GM21825 (cell line): ENCODE data around the gene PCBD2.
"Not testable (repeated sequence)": the region's sequence is repeated elsewhere in the genome, so short reads cannot be mapped to it uniquely, and the experiment has no call there.

ENCODE experiments used
- ATAC-seq: cut with Tn5 transposase; IDR thresholded peaks from one replicate; pipeline ENCODE4 v1.9.1; 2021; ENCODE audit warnings: mild to moderate bottlenecking, moderate library complexity; ENCODE audit not compliant: unreplicated experiment

PCBD2 gene

GRCh38 chr5:134905246-134905996, 490 bp downstream of the PCBD2 start:
- ATAC-seq = peak; percentile 12

DNA sequence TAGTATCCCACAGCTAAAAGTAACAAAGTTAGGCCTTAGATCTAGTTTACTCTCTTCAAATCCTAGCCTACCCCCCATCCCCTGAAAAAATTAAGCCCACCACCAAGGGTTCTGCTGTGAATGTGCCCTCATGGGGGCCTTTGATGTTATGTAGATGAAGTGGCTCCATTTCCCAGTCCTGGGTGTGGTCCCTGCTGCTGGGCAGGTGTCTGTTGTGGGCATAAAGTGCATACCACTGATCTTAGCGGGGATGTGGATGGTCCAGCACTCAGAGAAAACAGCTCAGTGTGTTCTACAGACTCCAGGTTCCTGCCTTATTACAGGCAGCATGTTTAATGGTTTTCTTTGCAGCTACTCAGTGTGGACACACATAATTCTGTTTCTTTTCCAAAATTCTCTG, 1.9 kb downstream of the PCBD2 start:
- no peak for ATAC-seq

DNA sequence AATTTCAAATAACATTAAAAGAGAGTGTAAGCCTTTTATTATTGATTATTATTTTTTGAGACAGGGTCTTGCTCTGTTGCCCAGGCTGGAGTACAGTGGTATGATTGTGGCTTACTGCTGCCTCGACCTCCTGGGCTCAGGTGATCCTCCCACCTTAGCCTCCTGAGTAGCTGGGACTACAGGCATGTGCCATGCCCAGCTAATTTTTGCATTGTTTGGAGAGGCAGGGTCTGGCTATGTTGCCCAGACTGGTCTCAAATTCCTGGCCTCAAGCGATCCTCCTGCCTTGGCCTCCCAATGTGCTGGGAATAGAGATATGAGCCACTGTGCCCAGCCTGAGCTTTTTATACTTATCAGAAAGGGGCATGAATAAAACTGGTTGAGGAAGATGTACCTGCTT, 5.8 kb downstream of the PCBD2 start:
- ATAC-seq = not testable (repeated sequence)

- no peak for ATAC-seq
Observed at GRCh38 chr5:134911285-134912206, 6.6 kb downstream of the PCBD2 start.

DNA sequence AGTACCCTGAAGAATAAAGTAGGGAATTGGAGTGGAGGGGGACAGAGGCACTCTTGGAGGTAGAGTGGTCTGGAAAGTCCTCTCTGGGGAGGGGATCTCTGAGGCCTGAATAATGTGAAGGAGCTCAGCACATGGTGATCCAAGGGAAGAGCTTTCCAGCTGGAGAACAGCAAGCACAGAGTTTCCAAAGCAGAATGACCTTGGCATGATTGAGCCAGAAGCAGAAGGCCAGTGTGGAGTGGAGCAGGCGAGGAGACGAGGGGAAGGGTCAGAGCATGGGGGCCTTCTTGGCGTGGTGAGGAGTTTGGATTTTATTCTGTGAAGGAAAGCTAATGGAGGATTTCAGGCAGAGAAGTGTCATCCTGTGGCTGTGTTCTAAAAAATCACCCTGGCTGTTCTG, 8.3 kb downstream of the PCBD2 start:
- no peak for ATAC-seq

GRCh38 chr5:134913795-134914194, 8.9 kb downstream of the PCBD2 start:
- ATAC-seq = no peak

GRCh38 chr5:134917070-134917815, 12.3 kb downstream of the PCBD2 start:
- no peak for ATAC-seq

DNA sequence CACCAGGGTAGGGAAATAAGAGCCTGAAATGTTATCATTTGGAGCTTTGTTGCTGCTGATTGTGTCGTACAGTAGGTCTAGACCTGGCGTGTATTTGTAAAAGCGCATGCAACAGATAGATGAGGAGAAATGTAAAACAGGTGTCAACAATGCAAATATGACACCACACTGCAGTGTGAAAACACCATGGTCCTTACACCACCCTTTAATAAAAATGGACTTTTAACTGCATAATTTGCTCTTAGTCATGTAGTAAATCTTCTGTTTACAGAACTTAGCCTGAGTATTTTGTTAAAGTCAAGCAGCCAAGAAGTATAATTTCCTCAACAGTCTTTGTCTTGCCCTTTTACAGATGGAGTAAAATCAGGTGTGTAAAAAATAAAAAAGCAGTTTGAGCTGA, 13.9 kb downstream of the PCBD2 start:
- no peak for ATAC-seq

DNA sequence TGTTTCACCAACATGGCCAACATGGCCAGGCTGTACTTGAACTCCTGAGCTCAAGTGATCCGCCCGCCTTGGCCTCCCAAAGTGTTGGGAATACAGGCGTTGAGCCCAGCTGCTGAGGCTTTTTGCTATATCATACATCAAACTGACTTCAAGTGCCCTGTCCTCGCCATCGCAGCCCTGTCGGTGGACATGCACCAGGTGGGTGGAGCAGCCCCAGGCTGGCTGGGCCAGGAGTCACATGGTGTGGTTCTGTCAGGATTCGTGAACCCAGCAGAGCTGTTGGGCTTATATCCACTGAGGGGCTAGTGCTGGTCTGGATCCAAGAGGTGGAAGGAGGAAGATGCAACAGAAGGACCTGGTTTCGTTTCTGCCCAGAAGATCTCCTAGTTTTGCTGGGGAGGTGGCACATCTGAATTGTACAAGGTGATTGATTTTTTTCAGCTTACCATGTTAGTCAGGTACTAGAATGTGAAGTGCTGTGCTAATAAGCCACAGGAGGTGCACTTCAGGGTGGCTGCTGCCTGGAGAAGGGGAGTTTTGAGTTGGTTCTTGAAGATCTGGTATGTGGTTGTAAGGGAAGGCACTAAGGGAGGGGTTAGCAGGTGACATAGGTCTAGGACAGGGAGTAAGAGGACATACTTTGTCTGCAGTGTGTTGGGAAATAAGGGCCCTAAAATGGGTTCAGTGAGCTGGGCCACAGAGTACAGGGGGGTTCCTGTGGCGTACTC, 16.1 kb downstream of the PCBD2 start:
- ATAC-seq = no peak

DNA sequence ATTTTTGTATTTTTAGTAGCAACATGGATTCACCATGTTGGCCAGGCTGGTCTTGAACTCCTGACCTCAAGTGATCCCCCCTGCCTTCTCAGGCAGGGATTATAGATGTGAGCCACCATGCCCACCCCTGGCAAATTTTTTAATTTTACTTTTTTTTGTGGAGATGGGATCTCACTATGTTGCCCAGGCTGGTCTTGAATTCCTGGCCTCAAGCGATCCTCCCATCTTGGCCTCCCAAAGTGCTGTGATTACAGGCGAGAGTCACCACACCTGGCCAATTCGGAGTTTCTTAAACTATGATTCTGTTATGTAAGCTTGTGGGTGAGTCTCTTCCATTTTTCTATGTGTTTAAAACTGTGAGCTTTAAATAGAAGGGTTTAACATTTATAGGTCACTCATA, 27.6 kb downstream of the PCBD2 start:
- no peak for ATAC-seq

- no peak for ATAC-seq
Observed at GRCh38 chr5:134934202-134934601, 29.3 kb downstream of the PCBD2 start.

GRCh38 chr5:134935711-134936602, 31.0 kb downstream of the PCBD2 start:
- ATAC-seq = no peak

DNA sequence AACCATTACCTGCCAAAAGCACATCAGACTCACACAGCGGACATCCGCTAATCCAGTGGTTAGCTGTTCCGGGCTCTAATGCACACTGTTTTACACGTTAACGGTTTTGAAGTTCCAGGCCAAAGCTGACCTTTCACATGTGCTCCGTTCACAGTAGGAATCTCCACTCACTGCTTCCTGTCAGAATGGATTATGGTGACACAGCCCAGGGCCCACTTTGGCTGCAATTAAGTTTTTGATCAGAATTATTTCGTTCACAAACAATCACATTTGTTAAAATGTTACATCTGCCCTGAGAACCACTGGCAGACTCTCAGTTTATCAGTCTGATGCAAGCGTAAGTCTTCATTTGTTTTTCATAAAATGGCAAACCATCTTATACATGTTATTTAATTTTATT, 32.6 kb downstream of the PCBD2 start:
- ATAC-seq = no peak

GRCh38 chr5:134938030-134938429, 33.1 kb downstream of the PCBD2 start:
- ATAC-seq = no peak

GRCh38 chr5:134939500-134939899, 34.6 kb downstream of the PCBD2 start:
- no peak for ATAC-seq

DNA sequence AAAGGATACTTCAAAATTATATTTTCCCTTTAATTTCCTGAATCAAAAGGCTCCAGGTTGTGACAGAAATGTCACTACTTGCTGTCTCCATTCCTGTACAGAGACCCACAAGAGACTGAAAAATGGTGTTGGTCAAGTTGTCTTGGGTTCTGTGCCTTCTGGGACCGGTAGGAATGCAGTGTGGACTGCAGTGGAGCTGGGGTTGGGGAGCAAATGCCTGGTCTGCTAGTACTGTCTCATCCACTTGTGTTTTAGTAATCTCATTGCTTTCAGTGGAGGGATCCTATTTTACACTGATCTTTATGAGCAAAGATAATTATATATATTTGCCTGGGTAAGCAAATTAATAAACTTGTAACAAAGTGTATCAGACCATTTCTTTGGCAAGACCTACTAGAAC, 38.6 kb downstream of the PCBD2 start:
- no peak for ATAC-seq

- no peak for ATAC-seq
Observed at GRCh38 chr5:134944630-134945029, 39.7 kb downstream of the PCBD2 start.

DNA sequence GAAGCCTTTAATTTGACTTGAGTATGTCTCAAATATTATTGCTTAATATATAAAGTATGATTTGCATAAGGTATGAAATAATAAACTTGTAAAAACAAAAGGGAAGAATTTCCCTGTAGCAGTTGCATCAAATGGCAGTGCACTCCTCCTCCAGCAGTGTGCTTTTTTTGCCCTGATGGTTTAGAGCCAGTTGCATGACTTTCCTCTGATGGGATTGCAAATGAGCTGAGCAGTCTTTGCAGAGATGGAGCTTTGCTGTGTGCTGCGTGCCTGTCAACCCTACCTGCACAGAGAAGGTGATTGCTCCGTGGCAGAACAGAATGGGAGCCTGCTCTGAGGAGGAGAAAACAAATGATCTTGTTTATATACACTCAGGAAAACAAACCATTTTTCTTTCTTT, 40.1 kb downstream of the PCBD2 start:
- ATAC-seq = no peak

DNA sequence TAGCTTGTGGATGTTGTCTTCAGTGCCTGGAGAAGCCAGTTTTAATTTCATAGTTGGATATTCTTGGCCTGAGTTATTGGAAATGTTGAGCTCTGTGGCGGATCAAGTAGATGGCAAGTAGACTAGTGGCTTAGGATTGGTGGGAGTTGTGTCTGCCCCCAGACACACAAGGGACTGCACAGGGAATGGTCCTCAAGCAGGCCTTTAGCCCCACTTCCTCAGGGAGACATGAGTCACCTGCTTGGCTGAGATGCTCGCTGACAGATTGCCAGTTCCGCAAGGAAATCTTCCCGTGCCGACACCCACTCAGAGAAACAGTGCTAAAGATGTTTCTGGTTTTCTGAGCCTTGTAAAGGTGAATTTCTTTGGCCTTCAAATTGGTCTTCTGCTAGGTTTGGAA, 44.0 kb downstream of the PCBD2 start:
- ATAC-seq = no peak

DNA sequence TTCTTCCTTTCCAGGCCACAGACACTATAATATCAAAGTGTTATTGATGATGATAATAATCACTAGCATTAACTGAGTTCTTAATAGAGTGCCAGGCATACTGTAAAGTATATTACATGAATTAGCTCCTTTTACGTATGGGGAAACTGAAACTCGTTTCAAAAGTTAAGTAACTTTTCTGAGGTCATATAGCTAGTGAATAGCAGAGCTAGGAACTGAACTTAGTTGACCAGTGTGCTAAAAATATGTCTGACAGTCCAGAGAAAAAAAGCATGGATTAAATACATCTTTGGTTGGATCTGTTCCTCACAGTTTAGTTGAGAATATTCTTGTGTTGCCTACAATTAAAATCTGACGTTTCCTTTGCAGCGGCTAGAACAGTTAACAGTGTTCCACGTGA, 44.4 kb downstream of the PCBD2 start:
- ATAC-seq = no peak
